ENCODE measurements around the gene FOXE1.

GRCh38 chr9:97858393-97858713 lies 5.3 kb downstream of the FOXE1 start:
- TF ChIP-seq CTCF (conservative IDR thresholded peaks at IDR 0.05), result no peak
- no peak for TF ChIP-seq ZFX (IDR thresholded peaks at IDR 0.05)

Data from C4-2B (cell line).